ENCODE data around the gene OIT3.
"Not testable (repeated sequence)": the region's sequence is repeated elsewhere in the genome, so short reads cannot be mapped to it uniquely, and the experiment has no call there.

OIT3 gene

GRCh38 chr10:72913287-72913686 is 19.7 kb downstream of the OIT3 start:
- no peak for TF ChIP-seq ZFX (IDR thresholded peaks at IDR 0.05; ENCODE audit: borderline replicate concordance)
- no peak for TF ChIP-seq CTCF (IDR thresholded peaks at IDR 0.05)
- H3K27ac ChIP-seq: no peak overlapping the region

- not testable (repeated sequence) for H3K27ac ChIP-seq
Observed at GRCh38 chr10:72917201-72917600, 23.7 kb downstream of the OIT3 start.

- H3K27ac ChIP-seq: not testable (repeated sequence)
Observed at GRCh38 chr10:72917803-72918332, 24.3 kb downstream of the OIT3 start.

GRCh38 chr10:72918352-72918751 is 24.8 kb downstream of the OIT3 start:
- no peak overlapping the region for H3K27ac ChIP-seq
- TF ChIP-seq CTCF (IDR thresholded peaks at IDR 0.05) (no peak), ZFX (IDR thresholded peaks at IDR 0.05; ENCODE audit: borderline replicate concordance) (no peak)

- not testable (repeated sequence) for H3K27ac ChIP-seq
Observed at GRCh38 chr10:72921147-72921683, 27.7 kb downstream of the OIT3 start.

GRCh38 chr10:72924351-72924750 is 30.8 kb downstream of the OIT3 start:
- TF ChIP-seq ZFX (IDR thresholded peaks at IDR 0.05; ENCODE audit: borderline replicate concordance) (no peak), CTCF (IDR thresholded peaks at IDR 0.05) (no peak)

GRCh38 chr10:72925951-72926465 is 32.5 kb downstream of the OIT3 start:
- TF ChIP-seq CTCF (IDR thresholded peaks at IDR 0.05) (no peak), ZFX (IDR thresholded peaks at IDR 0.05; ENCODE audit: borderline replicate concordance) (no peak)

More at GRCh38 chr10:72924351-72924750, 30.8 kb downstream of the OIT3 start:
- no peak overlapping the region for H3K27ac ChIP-seq

GRCh38 chr10:72927485-72927884 is 33.9 kb downstream of the OIT3 start:
- no peak overlapping the region for H3K27ac ChIP-seq
- TF ChIP-seq ZFX (IDR thresholded peaks at IDR 0.05; ENCODE audit: borderline replicate concordance) (no peak), CTCF (IDR thresholded peaks at IDR 0.05) (no peak)

More at GRCh38 chr10:72925951-72926465, 32.5 kb downstream of the OIT3 start:
- no peak overlapping the region for H3K27ac ChIP-seq

GRCh38 chr10:72928798-72929197 is 35.3 kb downstream of the OIT3 start:
- TF ChIP-seq ZFX (IDR thresholded peaks at IDR 0.05; ENCODE audit: borderline replicate concordance) (no peak), CTCF (IDR thresholded peaks at IDR 0.05) (no peak)
- no peak overlapping the region for H3K27ac ChIP-seq

Measured in 22Rv1 (cell line).